ENCODE measurements around the gene STAB2.

STAB2 gene

DNA sequence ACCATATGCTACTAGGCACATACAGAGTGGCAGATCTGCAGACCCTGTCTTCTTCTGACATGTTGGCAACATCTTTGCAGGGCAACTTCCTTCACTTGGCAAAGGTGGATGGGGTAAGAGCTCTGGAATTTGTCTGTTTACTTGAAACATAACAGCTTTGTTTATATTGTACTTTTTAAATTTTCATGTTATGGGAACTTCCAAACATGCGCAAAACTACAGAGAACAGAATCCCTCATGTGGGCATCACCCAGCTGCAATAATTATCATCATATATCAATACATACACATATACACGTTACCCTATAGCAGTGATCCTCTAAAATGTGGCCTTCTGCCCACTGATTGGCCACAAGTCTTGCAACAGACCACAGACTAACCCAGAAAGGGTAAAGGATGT lies 103.4 kb downstream of the STAB2 start:
- no peak for DNase-seq (ENCODE audit: low read depth in 2 of 2)

DNA sequence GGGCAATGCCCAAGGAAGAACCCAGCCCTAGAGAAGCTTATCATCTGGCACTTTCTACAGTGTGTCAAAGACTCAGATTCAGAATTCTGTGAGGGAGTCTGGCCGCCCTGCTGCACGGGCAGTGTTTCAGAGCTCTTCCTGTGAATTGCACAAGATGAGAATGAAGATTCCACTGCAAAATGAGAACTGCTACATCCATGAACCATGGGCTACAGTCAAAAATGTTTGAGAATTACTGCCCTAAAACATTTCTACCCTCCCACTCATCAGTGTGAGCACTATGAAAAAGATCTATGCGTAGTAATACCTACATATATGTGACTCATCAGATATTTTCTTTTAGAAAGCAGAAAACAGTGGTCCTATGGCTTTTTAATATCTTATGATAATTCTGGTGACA lies 104.0 kb downstream of the STAB2 start:
- no peak for DNase-seq (ENCODE audit: low read depth in 2 of 2)

DNA sequence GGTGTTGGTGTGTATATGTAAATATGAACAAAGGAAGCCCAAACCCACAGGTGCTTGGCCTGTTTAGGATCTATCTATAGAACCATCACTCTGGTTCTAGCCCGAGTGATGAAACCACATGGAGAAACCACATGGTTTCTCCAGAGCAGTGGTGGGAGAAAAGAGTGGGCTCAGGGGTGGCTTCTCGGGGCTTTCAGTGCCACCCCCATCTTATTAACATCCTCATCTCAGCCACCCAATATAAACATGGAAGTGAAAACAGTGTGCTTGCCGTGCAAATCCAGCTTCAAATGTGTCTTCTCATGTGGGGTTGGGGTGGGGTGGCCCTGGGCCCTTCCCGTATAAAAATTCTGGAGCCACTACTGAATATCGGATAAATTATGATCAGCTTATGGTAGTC lies 109.0 kb downstream of the STAB2 start:
- no peak for DNase-seq (ENCODE audit: low read depth in 2 of 2)

DNA sequence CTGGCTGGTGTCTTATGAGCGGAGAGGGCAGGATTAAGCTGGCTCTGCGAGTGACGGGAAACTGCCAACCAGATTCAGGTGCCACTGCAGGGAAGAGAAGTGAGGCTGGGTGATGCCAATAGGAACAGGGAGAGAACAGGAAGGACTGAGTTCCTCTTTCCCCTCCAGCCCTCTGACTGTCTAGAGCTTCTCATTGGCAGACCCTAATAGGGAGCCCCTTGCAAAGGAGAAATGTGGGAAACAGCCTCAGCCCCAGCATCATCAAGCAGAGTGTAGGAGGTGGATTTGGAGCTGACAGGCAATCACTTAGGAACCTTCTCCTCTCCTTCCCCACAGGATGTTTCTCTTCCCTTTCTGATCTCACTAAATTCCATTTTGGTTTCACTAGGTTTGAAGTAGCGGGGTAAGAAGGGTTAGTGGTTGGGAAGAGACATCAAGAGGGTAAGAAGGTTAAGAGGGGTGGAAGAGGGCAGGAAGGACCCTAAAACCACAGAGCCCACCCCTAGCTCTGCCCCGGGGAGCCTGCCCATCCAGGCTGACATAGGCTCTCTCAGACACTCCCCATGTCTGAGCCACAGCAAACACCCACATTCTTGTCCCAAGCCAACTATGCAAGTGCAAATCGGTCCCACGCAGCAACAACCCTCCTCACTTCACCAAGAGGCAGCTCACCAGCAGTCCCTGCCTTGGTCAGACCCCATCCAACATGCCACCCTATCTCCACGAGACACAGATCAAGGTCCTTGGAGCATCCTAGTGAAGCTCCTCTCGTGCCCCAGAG lies 111.1 kb downstream of the STAB2 start:
- DNase-seq (ENCODE audit: low read depth in 2 of 2) = no peak

DNA sequence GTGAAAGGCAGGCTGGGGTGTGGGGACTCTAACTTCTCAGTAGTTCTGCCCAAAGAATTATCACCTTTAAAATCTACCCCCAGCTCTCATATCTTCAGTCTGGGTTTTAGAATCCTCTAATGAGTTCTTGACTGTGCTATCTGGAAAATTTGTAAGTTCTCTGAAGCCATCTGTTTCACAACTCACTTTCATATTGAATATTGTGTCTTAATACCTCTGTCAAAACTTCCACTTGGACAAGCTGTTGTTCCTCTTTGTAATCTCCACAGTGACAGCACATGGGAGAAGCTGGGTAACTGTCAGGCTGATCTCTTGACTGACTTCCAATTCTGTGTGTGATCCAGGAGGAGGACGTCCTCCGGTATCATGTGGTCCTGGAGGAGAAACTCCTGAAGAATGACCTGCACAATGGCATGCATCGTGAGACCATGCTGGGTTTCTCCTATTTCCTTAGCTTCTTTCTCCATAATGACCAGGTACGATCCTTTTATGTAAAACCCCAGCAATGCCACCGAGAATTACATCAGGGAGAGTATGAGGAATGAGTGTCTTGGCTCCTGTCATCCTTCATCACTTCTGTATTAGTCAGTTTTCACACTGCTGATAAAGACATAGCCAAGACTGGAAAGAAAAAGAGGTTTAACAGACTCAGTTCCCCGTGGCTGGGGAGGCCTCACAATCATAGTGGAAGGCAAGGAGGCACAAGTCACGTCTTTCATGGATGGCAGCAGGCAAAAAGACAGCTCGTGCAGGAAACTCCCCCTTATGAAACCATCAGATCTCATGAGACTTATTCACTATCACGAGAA lies 111.9 kb downstream of the STAB2 start:
- no peak for DNase-seq (ENCODE audit: low read depth in 2 of 2)

DNA sequence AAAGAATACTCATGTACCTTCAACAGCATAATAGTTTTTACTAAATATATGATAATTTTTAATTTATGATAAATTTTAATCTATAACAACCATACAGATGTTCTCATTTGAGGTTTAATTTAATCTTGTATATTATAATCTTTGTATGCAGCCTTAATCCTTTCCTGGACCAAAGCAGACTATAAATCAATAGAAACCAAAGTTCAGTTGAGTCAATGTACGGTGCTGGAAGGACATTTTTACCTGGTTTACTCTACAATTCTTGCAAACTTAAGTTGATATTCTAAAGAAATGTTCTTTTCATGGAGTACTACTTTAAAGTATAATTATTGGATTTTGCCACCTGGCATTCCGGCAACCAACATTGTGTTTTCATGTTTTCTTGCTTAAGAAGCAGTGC lies 118.0 kb downstream of the STAB2 start:
- no peak for DNase-seq (ENCODE audit: low read depth in 2 of 2)

DNA sequence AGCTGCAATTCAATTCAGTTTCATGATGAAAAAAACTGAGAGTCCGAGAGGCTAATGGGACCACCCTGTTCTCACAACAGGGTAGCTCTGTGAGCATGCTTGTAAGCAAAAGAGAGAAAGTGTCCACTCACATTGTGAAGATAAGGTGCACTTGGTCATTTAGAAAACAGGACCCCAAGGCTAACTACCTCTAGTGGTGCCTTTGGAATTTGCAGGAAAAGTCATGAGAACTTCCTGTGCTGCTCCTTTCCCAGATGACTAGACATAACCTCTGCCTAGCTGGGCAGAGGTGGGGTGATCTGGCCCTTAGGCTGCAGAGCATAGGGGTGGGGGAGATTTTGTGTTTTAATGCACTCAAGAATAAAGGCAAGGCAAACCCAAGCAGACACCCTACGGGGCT lies 118.9 kb downstream of the STAB2 start:
- DNase-seq (ENCODE audit: low read depth in 2 of 2) = no peak

DNA sequence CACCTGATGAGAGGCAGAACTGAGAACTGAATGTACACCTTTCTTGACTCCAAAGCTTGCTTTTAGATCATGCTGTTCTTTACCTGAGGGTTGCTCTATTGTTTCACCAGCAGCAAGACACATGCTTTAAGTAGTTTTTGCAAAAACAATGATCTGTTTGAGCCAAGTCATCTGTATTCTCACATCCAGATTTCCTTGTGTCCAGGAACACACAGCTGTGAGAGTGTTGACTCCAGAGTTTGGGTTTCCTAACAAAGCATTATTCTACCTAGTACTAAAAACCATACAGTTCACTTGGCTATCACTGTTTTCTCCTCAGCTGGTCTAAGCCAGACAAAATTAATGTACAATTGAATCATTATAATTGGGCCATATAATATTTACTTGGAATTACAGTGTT lies 120.4 kb downstream of the STAB2 start:
- no peak for DNase-seq (ENCODE audit: low read depth in 2 of 2)

DNA sequence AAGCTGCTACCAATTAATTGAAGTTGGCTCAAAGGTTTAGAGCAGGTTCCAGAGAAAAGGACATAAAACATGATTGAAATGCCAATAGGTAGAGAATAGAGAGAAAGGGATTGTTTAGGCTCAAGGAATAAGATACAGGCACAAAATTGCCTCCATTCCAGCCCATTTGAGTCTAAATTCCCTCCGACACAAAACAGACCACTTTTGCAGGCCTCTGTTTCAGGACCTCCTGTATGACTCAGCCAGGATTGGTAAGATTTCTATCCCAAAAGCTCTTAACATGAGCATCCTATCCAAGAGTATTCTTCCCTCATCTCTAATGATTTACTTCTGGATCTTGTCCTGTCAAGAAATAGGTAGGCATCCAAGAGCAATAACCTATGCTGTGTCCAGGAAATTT lies 123.5 kb downstream of the STAB2 start:
- DNase-seq (ENCODE audit: low read depth in 2 of 2) = no peak

DNA sequence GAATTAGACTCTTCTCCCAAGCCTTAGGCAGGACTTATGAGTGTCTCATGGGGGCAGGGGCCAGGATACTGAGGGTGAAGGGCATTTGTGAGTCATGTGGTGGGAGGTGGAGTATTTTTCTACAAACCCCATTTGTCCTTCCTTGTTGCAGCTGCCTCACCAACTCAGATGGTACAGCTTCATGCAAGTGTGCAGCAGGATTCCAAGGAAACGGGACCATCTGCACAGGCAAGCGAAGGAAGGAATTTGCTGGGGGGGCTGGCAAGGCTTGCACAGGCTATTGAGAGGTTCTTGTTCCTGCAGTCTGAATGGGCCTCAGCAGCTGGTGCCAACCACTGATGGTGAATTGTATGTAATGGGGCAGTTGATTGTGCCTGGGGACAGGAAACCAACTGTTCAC lies 125.1 kb downstream of the STAB2 start:
- DNase-seq (ENCODE audit: low read depth in 2 of 2) = no peak

DNA sequence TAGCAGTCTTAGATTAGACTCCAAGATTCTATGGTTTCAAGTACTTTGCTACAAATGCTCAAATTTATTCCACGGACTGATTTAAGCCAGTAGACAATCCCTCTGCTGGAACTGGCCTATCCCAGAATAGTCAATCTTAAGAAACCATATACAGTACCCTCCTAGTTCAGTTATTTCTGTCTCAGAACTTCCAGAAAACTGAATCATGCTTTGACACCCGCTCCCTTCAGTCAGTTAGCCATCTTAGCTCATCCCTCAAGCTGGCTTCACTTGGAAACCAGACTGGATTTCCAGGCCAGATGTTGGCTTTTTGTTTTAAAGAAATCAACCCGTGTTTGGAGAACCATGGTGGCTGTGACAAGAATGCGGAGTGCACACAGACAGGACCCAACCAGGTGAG lies 128.4 kb downstream of the STAB2 start:
- no peak for DNase-seq (ENCODE audit: low read depth in 2 of 2)

DNA sequence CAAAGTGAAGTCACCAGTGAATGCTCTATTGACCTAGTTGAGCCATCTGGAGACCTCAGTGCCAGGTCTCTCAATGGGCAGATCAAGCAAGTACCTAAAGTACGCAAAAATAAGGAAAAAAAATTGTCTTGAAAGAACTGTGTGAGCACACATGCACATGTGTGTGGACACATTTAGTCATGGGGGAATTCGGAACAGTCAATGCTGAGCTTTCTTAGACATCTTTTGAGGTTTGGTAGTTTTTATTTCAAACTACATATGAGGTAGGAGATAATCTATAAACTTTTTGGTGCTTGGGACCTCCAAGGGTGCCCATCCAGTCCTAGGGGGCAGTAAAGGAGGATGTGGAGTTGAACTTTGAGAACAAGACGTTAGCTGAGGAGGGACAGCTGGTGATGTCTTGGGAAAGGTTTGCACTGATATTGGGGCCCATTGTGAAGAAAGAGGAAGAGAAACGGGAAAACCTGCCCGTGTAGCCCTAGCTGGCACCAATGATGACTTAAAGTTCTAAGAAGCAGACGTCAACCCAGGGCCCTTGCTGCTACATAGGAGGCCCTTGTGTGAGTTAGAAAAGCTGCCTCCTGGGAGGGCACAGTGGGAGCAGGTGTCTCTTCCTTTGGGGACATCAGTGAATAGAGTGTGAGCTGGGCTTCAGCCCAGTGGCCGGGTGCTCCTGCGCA lies 129.6 kb downstream of the STAB2 start:
- no peak for DNase-seq (ENCODE audit: low read depth in 2 of 2)

DNA sequence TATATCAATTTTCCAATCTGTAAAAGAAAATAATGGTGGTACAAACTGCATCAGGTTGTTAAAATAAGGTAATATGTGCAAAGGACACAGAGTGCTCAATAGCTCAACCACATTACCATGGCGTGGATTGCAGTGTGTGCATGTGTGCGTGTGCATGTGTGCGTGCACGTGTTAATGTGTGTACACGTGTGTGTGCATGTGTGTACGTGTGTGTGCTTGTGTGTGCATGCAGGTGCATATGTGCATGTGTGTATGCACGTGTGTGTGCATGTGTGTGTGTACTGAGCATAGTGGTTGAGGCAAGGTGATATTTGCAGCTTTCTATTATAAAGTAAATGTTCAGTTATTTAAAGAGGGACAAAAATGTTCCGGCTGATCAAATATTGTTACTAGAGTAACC lies 138.3 kb downstream of the STAB2 start:
- DNase-seq (ENCODE audit: low read depth in 2 of 2) = no peak

DNA sequence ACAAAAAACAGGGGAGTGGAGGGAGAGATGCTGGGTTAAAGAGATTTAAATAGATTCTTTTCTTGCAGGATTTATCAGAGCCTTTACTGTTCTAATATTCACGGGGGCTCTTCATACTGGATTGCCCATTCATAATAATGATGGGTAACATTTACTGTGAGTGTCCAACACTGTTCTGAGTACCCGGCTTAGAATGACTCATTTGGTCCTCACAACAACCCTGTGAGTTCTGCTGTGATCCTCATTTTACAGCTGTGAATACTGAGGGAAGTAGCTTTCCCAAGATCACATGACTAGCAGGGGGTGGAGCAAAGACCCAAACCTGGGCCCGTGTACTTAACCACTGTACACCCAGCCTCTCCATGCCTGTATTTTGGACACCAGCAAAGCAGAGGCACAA lies 140.6 kb downstream of the STAB2 start:
- no peak for DNase-seq (ENCODE audit: low read depth in 2 of 2)

DNA sequence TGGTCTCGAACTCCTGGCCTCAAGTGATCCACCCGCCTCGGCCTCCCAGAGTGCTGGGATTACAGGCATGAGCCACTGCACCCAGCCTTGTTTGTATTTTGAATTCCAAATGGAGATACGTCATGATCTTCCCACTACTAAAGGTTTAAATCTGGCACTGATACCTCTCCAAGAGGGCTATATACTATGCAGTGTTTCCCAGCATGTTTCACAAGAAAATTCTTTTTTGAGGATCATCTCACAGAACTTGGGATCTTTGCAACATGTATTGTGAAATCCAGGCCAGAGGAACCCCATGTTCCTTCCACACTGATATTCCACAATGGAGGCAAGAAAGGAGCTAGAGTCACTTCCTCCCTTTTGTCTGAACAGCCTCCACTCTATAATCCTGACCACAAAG lies 141.2 kb downstream of the STAB2 start:
- no peak for DNase-seq (ENCODE audit: low read depth in 2 of 2)

DNA sequence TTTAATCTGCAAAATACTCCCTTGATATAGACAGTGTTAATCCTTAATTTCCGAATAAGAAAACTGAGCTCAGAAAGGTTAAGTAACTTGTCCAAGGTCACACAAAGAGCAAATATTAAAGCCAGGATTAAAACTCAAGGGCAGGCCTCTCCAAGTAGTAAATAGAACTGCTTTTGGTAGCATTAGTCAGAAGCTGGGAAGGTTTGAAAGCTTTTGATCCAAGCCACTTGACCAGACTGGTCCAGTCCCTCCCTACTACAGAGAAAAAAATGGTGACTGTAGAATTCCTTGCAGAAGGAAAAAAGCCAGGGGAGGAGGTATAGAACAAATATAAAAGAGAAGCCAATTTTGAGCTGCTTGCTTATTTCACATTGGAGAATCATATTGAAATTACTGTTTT lies 142.4 kb downstream of the STAB2 start:
- no peak for DNase-seq (ENCODE audit: low read depth in 2 of 2)

DNA sequence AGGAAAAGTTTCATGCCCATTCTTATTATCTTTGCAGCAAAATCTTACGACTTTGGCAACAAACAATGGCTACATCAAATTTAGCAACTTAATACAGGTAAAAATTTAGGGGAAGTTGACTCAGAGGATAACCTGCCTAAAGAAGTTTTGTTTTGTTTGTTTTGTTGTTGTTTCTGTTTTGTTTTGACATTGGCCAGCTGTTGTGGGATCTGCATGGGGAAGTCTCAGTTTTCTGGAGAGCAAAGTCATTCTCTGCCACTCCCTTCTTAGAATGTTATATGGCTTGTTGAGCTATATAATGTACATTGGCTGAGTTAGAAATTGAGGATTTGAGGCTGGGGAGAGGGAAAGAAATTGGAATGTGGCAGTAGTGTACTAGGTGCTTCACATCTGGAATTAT lies 144.5 kb downstream of the STAB2 start:
- DNase-seq (ENCODE audit: low read depth in 2 of 2) = no peak

DNA sequence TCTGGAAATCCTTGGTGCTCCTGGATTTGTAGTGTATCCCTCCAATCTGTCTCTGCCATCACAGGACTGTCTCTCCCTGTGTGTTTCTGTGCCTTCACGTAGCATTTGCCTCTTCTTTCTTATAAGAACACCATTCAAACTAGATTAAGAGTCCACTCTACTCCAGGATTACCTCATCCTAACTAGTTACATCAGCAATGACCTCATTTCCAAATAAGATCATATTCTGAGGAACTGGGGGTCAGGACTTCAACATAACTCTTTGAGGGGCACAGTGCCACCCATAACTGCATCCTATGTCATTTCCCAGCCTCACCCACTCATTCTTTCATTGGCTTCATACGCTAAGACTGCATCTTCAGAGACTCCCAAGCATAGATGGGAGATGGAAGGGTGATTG lies 147.8 kb downstream of the STAB2 start:
- DNase-seq (ENCODE audit: low read depth in 2 of 2) = no peak

DNA sequence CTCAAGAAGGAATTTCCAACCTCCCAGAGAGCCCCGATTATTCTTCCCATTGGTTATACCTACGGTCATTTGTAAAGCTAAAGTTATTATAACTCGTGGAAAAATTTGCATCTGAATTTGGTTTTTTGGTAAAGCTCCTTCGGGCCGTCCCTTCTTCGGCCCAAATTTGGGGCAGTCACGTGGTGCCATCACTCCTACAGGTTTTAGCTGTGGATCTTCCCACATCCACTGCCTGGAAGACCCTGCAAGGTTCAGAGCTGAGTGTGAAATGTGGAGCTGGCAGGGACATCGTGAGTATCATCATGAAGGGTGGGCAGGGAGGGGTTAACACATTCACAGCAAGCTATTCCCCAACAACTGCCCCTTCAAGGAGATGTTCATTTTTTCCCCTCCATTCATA lies 148.2 kb downstream of the STAB2 start:
- DNase-seq (ENCODE audit: low read depth in 2 of 2) = no peak

DNA sequence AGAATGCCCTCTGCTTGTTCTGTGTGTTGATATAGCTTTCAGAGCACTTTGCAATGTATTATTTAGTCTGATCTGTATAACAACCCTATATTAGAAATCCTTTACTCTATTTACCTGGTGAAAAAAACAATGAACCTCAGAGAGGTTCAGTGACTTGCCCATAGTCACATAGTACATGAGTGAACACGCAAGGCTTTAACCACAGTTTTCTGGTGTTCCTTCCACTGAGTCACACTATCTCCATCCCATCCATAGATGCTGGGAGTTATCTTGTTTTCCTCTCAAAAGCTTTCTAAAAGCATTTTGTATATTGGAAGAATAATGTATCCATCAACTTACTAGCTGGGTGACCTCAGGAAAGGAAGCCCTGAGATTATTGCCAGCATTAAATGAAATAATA lies 149.5 kb downstream of the STAB2 start:
- no peak for DNase-seq (ENCODE audit: low read depth in 2 of 2)

DNA sequence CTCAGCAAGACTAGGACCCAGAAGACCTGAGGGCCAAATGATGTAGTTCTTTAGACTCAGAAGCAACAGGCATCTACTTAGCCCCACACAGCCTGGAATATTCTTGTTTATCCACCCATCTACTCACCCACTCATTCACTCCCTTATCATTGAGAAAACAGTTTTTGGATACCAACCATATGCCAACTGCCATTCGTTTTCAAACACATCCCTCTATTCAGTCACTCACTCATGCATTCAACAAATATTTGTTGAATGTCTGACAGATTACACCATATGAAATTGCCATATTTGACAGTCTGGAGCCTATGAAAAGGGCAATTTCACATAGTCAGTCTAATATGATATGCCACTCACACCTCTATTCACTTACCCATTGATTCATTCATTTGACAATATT lies 150.8 kb downstream of the STAB2 start:
- DNase-seq (ENCODE audit: low read depth in 2 of 2) = no peak

DNA sequence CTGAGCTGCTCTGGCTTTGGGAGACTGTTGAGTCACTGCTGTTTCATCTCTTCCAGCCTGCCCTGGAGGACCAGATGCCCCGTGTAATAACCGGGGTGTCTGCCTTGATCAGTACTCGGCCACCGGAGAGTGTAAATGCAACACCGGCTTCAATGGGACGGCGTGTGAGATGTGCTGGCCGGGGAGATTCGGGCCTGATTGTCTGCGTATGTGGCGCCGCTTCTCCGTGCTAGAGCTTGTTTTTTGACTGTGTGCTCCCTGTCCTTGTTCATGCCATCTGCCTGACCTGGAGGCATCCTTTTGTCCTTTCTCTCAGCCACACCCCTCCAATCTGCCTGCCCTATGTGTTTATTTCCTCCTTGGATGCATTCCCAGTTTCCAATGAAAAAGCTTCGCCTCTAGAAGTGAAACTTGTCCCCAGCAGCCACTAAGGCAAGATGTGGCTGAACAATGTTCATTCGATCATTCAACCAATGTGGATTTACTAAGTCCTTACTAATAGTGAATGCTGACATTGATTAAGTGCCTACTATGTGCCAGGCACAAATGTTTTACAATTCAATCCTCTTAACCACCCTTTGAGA lies 155.4 kb downstream of the STAB2 start:
- no peak for DNase-seq (ENCODE audit: low read depth in 2 of 2)

DNA sequence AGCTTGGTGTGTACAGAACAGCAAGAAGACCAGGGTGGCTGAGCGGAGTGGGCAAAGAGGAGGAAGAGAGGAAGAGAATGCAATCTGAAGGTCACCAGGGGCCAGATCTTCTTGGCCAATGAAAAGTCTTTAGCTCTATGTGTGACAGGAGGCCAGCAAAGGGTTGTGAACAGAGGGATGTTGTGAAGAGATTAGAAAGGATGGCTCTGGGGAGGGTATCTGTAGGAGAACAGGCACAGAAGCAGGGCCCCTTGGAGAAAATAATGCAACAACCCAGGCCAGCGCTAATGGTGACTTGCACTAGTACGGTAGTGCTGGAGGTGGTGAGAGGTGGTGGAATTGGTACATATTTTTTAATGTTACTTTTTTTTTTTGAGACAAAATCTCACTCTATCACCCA lies 156.7 kb downstream of the STAB2 start:
- no peak for DNase-seq (ENCODE audit: low read depth in 2 of 2)
